ENCODE results near the gene ZYG11B. TPM values are rescaled to one million over a fixed set of nuclear protein-coding genes. Genes with fewer than 3 reads are reported as not detected.

ZYG11B gene
- total and polyA plus RNA-seq, 2 of the 13 experiments (the other 11 are each of a cell fraction or from before 2014, with no cell fraction given) = 6.9 to 17.9 TPM

GRCh38 chr1:52697795-52698674 is 28.2 kb upstream of the ZYG11B start, which contains the start of gene COA7 (continued):
- peak; percentile 93 for TF ChIP-seq SALL1 (CRISPR knock-in tag; IDR thresholded peaks at IDR 0.05)
- TF ChIP-seq ZFP91 (CRISPR knock-in tag; IDR thresholded peaks at IDR 0.05; ENCODE audit: borderline replicate concordance) = peak; percentile 91
- TF ChIP-seq ZBTB3 (CRISPR knock-in tag; IDR thresholded peaks at IDR 0.05; ENCODE audit: borderline replicate concordance, low read depth) = peak; percentile 62; the same call in 1 of the 2 replicates
- TF ChIP-seq ZNF558 (CRISPR knock-in tag; IDR thresholded peaks at IDR 0.05; ENCODE audit: borderline replicate concordance) = peak; percentile 95
- peak; percentile 82 for TF ChIP-seq THAP11 (CRISPR knock-in tag; IDR thresholded peaks at IDR 0.05)
- no peak for TF ChIP-seq PCBP1 (IDR thresholded peaks at IDR 0.05; ENCODE audit: borderline replicate concordance, low read depth, low read length)
- TF ChIP-seq ZNF276 (CRISPR knock-in tag; IDR thresholded peaks at IDR 0.05; ENCODE audit: low read depth) = peak; percentile 95
- no peak for TF ChIP-seq MLXIP (CRISPR knock-in tag; IDR thresholded peaks at IDR 0.05; ENCODE audit: borderline replicate concordance)
- no peak for TF ChIP-seq GABPA (IDR thresholded peaks at IDR 0.05; ENCODE audit: low read depth, low read length)
- TF ChIP-seq GABPA (CRISPR knock-in tag; IDR thresholded peaks at IDR 0.05; ENCODE audit: low read depth) = no peak; the same call in 1 of the 2 replicates
- TF ChIP-seq MED13 (CRISPR knock-in tag; IDR thresholded peaks at IDR 0.05) = peak; percentile 69; the same call in 1 of the 2 replicates
- peak; percentile 67 to 79 for TF ChIP-seq HMGXB4 (CRISPR knock-in tag; IDR thresholded peaks at IDR 0.05; ENCODE audit: borderline replicate concordance in 1 of 2, low read depth in 1 of 2)
- no peak for TF ChIP-seq ZNF550 (CRISPR knock-in tag; IDR thresholded peaks at IDR 0.05; ENCODE audit: borderline replicate concordance)
- peak; percentile 33; the same call in 1 of the 2 replicates for TF ChIP-seq RAD21 (CRISPR knock-in tag; IDR thresholded peaks at IDR 0.05)
- peak; percentile 86 for TF ChIP-seq BATF2 (CRISPR knock-in tag; IDR thresholded peaks at IDR 0.05)
- TF ChIP-seq ZNF850 (CRISPR knock-in tag; conservative IDR thresholded peaks at IDR 0.05) = 0 out of 2 replicates have a peak, but pooled peaks have one; percentile 76
- peak; percentile 97 for TF ChIP-seq ZFP36L1 (CRISPR knock-in tag; IDR thresholded peaks at IDR 0.05)
- TF ChIP-seq ZNF598 (CRISPR knock-in tag; IDR thresholded peaks at IDR 0.05; ENCODE audit: borderline replicate concordance) = peak; percentile 77; the same call in 1 of the 2 replicates
- no peak; the same call in 1 of the 2 replicates for TF ChIP-seq ZNF317 (CRISPR knock-in tag; IDR thresholded peaks at IDR 0.05)

Data from HepG2 (cell line).